Measurements from ENCODE around the gene MRGPRD.

MRGPRD gene

GRCh38 chr11:68958211-68958610 lies 22.6 kb downstream of the MRGPRD start:
- H3K4me3 ChIP-seq (ENCODE audit: low read length), result no peak overlapping the region
- H3K9me2 ChIP-seq (replicated peaks; ENCODE audit: insufficient read depth, low read length), result no peaks in the 10 kb centered on the region
- no peak overlapping the region for H3K27ac ChIP-seq (ENCODE audit: low read length)
- no peaks in the 10 kb centered on the region for H3K9me3 ChIP-seq (replicated peaks; ENCODE audit: insufficient read depth, low read length)
- no peaks in the 10 kb centered on the region for H3F3A ChIP-seq (ENCODE audit: insufficient read depth, low read length)
- peaks cover 44% of the 10 kb centered on the region for H3K27me3 ChIP-seq (replicated peaks; ENCODE audit: insufficient read depth, low read length)
- no peak for DNase-seq
- no peaks in the 10 kb centered on the region for H4K20me1 ChIP-seq (ENCODE audit: insufficient read depth, low read length)
- H3K36me3 ChIP-seq (replicated peaks; ENCODE audit: insufficient read depth, low read length), result no peaks in the 10 kb centered on the region
- no peak for TF ChIP-seq EZH2 (optimal IDR thresholded peaks at IDR 0.05; ENCODE audit: low read depth, low read length)
- no peak for TF ChIP-seq EZH2phosphoT487 (IDR thresholded peaks at IDR 0.05; ENCODE audit: low read length)
- TF ChIP-seq CTCF (IDR thresholded peaks at IDR 0.05; ENCODE audit: low read length), result no peak
- no peak overlapping the region for H2AFZ ChIP-seq (ENCODE audit: low read length)
- no peaks in the 10 kb centered on the region for H3K79me2 ChIP-seq (ENCODE audit: low read length)
- no peak overlapping the region for H3K9ac ChIP-seq (ENCODE audit: low read length)
- H3K4me1 ChIP-seq (ENCODE audit: low read length), result no peaks in the 10 kb centered on the region
- no peak overlapping the region for H3K4me2 ChIP-seq (ENCODE audit: low read depth, low read length)

GRCh38 chr11:68956547-68957254 lies 24.1 kb downstream of the MRGPRD start:
- H3K79me2 ChIP-seq (ENCODE audit: low read length), result no peaks in the 10 kb centered on the region
- no peaks in the 10 kb centered on the region for H4K20me1 ChIP-seq (ENCODE audit: insufficient read depth, low read length)
- H3F3A ChIP-seq (ENCODE audit: insufficient read depth, low read length), result no peaks in the 10 kb centered on the region
- H3K36me3 ChIP-seq (replicated peaks; ENCODE audit: insufficient read depth, low read length), result no peaks in the 10 kb centered on the region
- no peak overlapping the region for H3K4me2 ChIP-seq (ENCODE audit: low read depth, low read length)
- no peaks in the 10 kb centered on the region for H3K9me3 ChIP-seq (replicated peaks; ENCODE audit: insufficient read depth, low read length)
- H3K4me1 ChIP-seq (ENCODE audit: low read length), result no peaks in the 10 kb centered on the region
- no peak overlapping the region for H2AFZ ChIP-seq (ENCODE audit: low read length)
- DNase-seq, result no peak
- peaks cover 44% of the 10 kb centered on the region for H3K27me3 ChIP-seq (replicated peaks; ENCODE audit: insufficient read depth, low read length)
- H3K4me3 ChIP-seq (ENCODE audit: low read length), result no peak overlapping the region
- no peak for TF ChIP-seq CTCF (IDR thresholded peaks at IDR 0.05; ENCODE audit: low read length)
- no peak for TF ChIP-seq EZH2phosphoT487 (IDR thresholded peaks at IDR 0.05; ENCODE audit: low read length)
- no peak for TF ChIP-seq EZH2 (optimal IDR thresholded peaks at IDR 0.05; ENCODE audit: low read depth, low read length)
- no peak overlapping the region for H3K9ac ChIP-seq (ENCODE audit: low read length)
- no peak overlapping the region for H3K27ac ChIP-seq (ENCODE audit: low read length)
- no peaks in the 10 kb centered on the region for H3K9me2 ChIP-seq (replicated peaks; ENCODE audit: insufficient read depth, low read length)

GRCh38 chr11:68956142-68956541 lies 24.6 kb downstream of the MRGPRD start:
- Histone ChIP-seq H4K20me1 (ENCODE audit: insufficient read depth, low read length) (no peaks in the 10 kb centered on the region), H3K9me2 (replicated peaks; ENCODE audit: insufficient read depth, low read length) (no peaks in the 10 kb centered on the region), H3K4me2 (ENCODE audit: low read depth, low read length) (no peak overlapping the region), H3K9ac (ENCODE audit: low read length) (no peak overlapping the region), H3K4me3 (ENCODE audit: low read length) (no peak overlapping the region), H3K79me2 (ENCODE audit: low read length) (no peaks in the 10 kb centered on the region), H3F3A (ENCODE audit: insufficient read depth, low read length) (no peaks in the 10 kb centered on the region), H3K27ac (ENCODE audit: low read length) (no peak overlapping the region), H2AFZ (ENCODE audit: low read length) (no peak overlapping the region), H3K4me1 (ENCODE audit: low read length) (no peaks in the 10 kb centered on the region), H3K9me3 (replicated peaks; ENCODE audit: insufficient read depth, low read length) (no peaks in the 10 kb centered on the region), H3K27me3 (replicated peaks; ENCODE audit: insufficient read depth, low read length) (peaks cover 41% of the 10 kb centered on the region), H3K36me3 (replicated peaks; ENCODE audit: insufficient read depth, low read length) (no peaks in the 10 kb centered on the region)
- TF ChIP-seq CTCF (IDR thresholded peaks at IDR 0.05; ENCODE audit: low read length), result peak; percentile 32
- no peak for TF ChIP-seq EZH2 (optimal IDR thresholded peaks at IDR 0.05; ENCODE audit: low read depth, low read length)
- TF ChIP-seq EZH2phosphoT487 (IDR thresholded peaks at IDR 0.05; ENCODE audit: low read length), result no peak
- no peak for DNase-seq
